Measurements from ENCODE around the gene KLF1. TPM values are rescaled to one million over a fixed set of nuclear protein-coding genes. Genes with fewer than 3 reads are reported as not detected.

Gene KLF1
- total and polyA plus RNA-seq, 2 of the 13 experiments (the other 11 are each of a cell fraction or from before 2014, with no cell fraction given), result not detected

DNA sequence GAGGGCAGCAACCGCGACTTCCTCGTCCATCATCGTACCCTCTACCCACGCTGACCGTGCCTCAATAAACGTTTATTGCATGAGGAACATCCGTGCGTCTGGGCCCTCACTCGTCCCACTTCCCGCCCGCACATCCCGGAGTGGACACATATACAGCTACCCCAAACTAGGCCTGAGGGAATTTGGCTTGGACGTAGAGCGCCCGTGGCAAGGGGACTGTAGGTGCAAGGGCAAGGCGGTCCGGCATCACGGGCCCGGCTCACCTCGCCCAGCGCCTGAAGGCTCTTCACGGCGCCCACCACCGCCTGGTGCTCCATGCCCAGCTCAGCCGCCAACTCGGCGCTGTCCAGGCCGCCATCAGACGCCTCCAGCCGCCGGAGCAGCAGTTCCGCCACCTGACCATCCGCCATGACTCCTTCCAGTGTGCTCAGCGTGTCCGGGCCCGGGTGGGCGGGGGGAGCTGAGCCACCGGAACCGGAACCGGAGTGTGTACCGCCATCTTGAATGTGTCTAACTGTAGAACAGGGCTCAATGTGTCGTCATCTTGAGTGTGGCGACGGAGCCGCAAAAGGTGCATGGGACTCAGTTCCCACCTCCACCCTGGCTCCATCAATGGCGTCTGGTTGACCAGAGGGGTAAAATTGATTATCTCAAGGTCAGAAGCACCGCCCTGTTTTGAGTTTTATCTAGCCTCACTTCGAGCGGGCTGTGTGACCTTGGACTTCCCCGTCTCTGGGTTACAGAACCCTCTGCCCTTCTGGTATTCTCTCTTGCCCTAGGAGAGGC, 46.5 kb upstream of the KLF1 start, which contains the start of gene FARSA (continued):
- TF ChIP-seq, protein P1, sequence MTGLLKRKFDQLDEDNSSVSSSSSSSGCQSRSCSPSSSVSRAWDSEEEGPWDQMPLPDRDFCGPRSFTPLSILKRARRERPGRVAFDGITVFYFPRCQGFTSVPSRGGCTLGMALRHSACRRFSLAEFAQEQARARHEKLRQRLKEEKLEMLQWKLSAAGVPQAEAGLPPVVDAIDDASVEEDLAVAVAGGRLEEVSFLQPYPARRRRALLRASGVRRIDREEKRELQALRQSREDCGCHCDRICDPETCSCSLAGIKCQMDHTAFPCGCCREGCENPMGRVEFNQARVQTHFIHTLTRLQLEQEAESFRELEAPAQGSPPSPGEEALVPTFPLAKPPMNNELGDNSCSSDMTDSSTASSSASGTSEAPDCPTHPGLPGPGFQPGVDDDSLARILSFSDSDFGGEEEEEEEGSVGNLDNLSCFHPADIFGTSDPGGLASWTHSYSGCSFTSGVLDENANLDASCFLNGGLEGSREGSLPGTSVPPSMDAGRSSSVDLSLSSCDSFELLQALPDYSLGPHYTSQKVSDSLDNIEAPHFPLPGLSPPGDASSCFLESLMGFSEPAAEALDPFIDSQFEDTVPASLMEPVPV (CRISPR knock-in tag; IDR thresholded peaks at IDR 0.05), result 0 out of 2 replicates have a peak, but pooled peaks have one; percentile 72
- no peak for TF ChIP-seq PTBP1 (IDR thresholded peaks at IDR 0.05; ENCODE audit: low read depth, low read length, poor library complexity, severe bottlenecking)
- TF ChIP-seq EEA1 (CRISPR knock-in tag; IDR thresholded peaks at IDR 0.05; ENCODE audit: borderline replicate concordance), result no peak
- TF ChIP-seq REXO4 (CRISPR knock-in tag; IDR thresholded peaks at IDR 0.05; ENCODE audit: borderline replicate concordance), result no peak
- no peak for TF ChIP-seq ATF7 (IDR thresholded peaks at IDR 0.05)
- 0 out of 2 replicates have a peak, but pooled peaks have one; percentile 45 for TF ChIP-seq ATF7 (CRISPR knock-in tag; IDR thresholded peaks at IDR 0.05)
- TF ChIP-seq, protein P2, sequence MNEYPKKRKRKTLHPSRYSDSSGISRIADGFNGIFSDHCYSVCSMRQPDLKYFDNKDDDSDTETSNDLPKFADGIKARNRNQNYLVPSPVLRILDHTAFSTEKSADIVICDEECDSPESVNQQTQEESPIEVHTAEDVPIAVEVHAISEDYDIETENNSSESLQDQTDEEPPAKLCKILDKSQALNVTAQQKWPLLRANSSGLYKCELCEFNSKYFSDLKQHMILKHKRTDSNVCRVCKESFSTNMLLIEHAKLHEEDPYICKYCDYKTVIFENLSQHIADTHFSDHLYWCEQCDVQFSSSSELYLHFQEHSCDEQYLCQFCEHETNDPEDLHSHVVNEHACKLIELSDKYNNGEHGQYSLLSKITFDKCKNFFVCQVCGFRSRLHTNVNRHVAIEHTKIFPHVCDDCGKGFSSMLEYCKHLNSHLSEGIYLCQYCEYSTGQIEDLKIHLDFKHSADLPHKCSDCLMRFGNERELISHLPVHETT (CRISPR knock-in tag; conservative IDR thresholded peaks at IDR 0.05), result peak; percentile 89
- no peak for TF ChIP-seq RCOR2 (CRISPR knock-in tag; IDR thresholded peaks at IDR 0.05)
- TF ChIP-seq, protein P3, sequence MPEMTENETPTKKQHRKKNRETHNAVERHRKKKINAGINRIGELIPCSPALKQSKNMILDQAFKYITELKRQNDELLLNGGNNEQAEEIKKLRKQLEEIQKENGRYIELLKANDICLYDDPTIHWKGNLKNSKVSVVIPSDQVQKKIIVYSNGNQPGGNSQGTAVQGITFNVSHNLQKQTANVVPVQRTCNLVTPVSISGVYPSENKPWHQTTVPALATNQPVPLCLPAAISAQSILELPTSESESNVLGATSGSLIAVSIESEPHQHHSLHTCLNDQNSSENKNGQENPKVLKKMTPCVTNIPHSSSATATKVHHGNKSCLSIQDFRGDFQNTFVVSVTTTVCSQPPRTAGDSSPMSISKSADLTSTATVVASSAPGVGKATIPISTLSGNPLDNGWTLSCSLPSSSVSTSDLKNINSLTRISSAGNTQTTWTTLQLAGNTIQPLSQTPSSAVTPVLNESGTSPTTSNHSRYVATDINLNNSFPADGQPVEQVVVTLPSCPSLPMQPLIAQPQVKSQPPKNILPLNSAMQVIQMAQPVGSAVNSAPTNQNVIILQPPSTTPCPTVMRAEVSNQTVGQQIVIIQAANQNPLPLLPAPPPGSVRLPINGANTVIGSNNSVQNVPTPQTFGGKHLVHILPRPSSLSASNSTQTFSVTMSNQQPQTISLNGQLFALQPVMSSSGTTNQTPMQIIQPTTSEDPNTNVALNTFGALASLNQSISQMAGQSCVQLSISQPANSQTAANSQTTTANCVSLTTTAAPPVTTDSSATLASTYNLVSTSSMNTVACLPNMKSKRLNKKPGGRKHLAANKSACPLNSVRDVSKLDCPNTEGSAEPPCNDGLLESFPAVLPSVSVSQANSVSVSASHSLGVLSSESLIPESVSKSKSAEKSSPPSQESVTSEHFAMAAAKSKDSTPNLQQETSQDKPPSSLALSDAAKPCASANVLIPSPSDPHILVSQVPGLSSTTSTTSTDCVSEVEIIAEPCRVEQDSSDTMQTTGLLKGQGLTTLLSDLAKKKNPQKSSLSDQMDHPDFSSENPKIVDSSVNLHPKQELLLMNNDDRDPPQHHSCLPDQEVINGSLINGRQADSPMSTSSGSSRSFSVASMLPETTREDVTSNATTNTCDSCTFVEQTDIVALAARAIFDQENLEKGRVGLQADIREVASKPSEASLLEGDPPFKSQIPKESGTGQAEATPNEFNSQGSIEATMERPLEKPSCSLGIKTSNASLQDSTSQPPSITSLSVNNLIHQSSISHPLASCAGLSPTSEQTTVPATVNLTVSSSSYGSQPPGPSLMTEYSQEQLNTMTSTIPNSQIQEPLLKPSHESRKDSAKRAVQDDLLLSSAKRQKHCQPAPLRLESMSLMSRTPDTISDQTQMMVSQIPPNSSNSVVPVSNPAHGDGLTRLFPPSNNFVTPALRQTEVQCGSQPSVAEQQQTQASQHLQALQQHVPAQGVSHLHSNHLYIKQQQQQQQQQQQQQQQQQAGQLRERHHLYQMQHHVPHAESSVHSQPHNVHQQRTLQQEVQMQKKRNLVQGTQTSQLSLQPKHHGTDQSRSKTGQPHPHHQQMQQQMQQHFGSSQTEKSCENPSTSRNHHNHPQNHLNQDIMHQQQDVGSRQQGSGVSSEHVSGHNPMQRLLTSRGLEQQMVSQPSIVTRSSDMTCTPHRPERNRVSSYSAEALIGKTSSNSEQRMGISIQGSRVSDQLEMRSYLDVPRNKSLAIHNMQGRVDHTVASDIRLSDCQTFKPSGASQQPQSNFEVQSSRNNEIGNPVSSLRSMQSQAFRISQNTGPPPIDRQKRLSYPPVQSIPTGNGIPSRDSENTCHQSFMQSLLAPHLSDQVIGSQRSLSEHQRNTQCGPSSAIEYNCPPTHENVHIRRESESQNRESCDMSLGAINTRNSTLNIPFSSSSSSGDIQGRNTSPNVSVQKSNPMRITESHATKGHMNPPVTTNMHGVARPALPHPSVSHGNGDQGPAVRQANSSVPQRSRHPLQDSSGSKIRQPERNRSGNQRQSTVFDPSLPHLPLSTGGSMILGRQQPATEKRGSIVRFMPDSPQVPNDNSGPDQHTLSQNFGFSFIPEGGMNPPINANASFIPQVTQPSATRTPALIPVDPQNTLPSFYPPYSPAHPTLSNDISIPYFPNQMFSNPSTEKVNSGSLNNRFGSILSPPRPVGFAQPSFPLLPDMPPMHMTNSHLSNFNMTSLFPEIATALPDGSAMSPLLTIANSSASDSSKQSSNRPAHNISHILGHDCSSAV (CRISPR knock-in tag; IDR thresholded peaks at IDR 0.05; ENCODE audit: borderline replicate concordance), result no peak
- no peak for TF ChIP-seq TCF7L2 (IDR thresholded peaks at IDR 0.05; ENCODE audit: low read depth, low read length)
- TF ChIP-seq ZNF766 (CRISPR knock-in tag; IDR thresholded peaks at IDR 0.05; ENCODE audit: borderline replicate concordance), result no peak
- TF ChIP-seq, protein P4, sequence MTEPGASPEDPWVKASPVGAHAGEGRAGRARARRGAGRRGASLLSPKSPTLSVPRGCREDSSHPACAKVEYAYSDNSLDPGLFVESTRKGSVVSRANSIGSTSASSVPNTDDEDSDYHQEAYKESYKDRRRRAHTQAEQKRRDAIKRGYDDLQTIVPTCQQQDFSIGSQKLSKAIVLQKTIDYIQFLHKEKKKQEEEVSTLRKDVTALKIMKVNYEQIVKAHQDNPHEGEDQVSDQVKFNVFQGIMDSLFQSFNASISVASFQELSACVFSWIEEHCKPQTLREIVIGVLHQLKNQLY (CRISPR knock-in tag; IDR thresholded peaks at IDR 0.05), result no peak
- TF ChIP-seq CBX5 (CRISPR knock-in tag; IDR thresholded peaks at IDR 0.05; ENCODE audit: borderline replicate concordance), result peak; percentile 64; the same call in 1 of the 2 replicates
- TF ChIP-seq GFI1 (CRISPR knock-in tag; IDR thresholded peaks at IDR 0.05; ENCODE audit: borderline replicate concordance), result no peak
- no peak for TF ChIP-seq ZNF552 (CRISPR knock-in tag; IDR thresholded peaks at IDR 0.05; ENCODE audit: borderline replicate concordance)
- TF ChIP-seq DR1 (CRISPR knock-in tag; IDR thresholded peaks at IDR 0.05), result no peak
